Bladder microvascular endothelial cell (primary cell): ENCODE results near the gene GNG12. TPM values are rescaled to one million over a fixed set of nuclear protein-coding genes. Genes with fewer than 3 reads are reported as not detected.

Experiments
- total RNA-seq: library from RNA; depleted of rRNA; stranded (reverse); fragments of >200 nt; gene quantifications from 2 replicates; pipeline ENCODE4 v1.2.3, GENCODE V29; 2014

The GNG12 gene
- total RNA-seq: 90.5 and 245 TPM in 2 replicates

DNA sequence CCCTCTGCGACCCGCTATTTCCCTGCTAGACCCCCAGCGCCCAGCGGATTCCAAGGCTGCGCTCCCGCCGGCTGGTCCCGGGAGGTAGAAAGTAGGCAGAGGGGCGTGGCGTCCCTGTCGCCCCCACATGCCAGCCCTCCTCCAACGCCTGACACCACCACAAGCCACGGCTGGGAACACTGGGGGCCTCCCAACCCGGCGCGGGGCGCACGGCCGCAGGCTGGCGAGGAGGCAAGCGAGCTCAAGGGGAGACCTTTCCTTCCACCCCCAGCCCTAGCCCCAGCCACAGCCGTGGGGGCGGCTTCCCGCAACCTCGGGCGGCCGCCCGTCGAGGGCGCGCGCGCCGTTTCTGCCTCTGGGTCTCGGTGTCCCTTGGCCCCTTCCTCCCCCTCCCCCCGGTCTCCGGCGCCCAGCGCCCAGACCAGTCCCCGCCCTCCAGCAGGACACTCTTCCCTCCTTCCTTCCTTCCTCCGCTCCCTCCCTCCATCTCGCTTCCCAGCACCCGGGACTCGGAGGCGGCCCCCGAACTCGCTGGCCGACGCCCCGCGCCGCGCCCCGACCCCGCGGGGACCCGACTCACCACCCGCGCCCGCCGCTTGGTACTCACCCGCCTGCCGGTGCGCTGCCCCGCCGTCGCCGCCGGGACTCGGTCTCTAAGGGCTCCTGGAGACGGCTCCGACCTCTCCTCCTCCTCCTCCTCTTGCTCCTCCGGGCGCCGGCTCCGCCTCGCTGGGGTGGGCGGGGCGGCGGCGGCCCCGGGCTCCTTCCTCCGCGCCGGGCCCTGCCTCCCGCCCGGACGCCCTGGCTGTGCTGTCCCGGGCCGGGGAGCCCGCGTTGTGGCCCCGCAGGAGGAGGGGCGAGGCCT is at the start of gene GNG12:
Gene GNG12, minus strand, starts transcription at position 731 of the 865 bp plus-strand sequence. CDS start 125,781 bp downstream, outside the sequence.

DNA sequence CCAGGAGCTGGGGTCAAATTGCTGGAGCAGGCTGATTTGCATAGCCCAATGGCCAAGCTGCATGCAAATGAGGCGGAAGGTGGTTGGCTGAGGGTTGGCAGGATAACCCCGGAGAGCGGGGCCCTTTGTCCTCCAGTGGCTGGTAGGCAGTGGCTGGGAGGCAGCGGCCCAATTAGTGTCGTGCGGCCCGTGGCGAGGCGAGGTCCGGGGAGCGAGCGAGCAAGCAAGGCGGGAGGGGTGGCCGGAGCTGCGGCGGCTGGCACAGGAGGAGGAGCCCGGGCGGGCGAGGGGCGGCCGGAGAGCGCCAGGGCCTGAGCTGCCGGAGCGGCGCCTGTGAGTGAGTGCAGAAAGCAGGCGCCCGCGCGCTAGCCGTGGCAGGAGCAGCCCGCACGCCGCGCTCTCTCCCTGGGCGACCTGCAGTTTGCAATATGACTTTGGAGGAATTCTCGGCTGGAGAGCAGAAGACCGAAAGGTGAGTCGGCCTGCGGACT is 148.2 kb downstream of the GNG12 start, which contains the start of gene GADD45A:
Gene GADD45A, plus strand, starts transcription at position 135 of the 491 bp plus-strand sequence. Its CDS starts 294 bp downstream, at position 429.

Other genes with a start within 250 kb of the GNG12 start
- gene GADD45A, start 148.3 kb downstream of the GNG12 start, total RNA-seq: 30.8 and 65.2 TPM in 2 replicates
- 0.32 and 3.2 TPM in 2 replicates for gene DIRAS3, start 217.2 kb upstream of the GNG12 start, total RNA-seq